ENCODE measurements around the gene ALG11.

- TF ChIP-seq YY1 (IDR thresholded peaks at IDR 0.05; ENCODE audit: insufficient read depth, insufficient read length) (no peak), SUZ12 (IDR thresholded peaks at IDR 0.05; ENCODE audit: extremely low read depth, insufficient read depth, insufficient read length) (no peak), ZNF274 (IDR thresholded peaks at IDR 0.05; ENCODE audit: low read depth, low read length) (no peak)
Measured at GRCh38 chr13:52009946-52010345, 2.3 kb upstream of the ALG11 start.

Data from NT2/D1 (cell line).